IPS-18c (cell line): ENCODE measurements around the gene PTPRN2.
"Not testable (repeated sequence)": the region's sequence is repeated elsewhere in the genome, so short reads cannot be mapped to it uniquely, and the experiment has no call there.

Source experiments
- H3K4me3 ChIP-seq: 2 replicates; pipeline ENCODE4 v1.7.0; 2013; ENCODE audit warnings: low read depth, mild to moderate bottlenecking, low read length, moderate library complexity; ENCODE audit not compliant: insufficient read depth
- H3K9me3 ChIP-seq: one replicate; pipeline ENCODE4 v1.6.1; 2013; ENCODE audit warnings: mild to moderate bottlenecking, low read length, moderate library complexity; ENCODE audit not compliant: control insufficient read depth, insufficient read depth

The PTPRN2 gene

DNA sequence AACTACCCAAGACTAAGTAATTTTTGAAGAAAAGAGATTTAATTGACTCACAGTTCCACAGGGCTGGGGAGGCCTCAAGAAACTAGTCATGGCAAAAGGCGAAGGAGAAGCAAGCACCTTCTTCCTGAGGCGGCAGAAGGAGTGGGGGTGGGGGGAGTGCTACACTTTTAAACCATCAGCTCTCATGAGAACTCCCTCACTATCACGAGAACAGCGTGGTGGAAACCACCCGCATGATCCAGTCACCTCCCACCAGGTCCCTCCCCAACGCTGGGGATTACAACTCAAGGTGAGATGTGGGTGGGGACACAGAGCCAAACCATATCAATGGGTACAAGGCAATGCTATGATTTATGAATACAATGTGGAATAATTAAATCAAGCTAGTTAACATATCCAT, 241.9 kb downstream of the PTPRN2 start:
- H3K4me3 ChIP-seq = no peak overlapping the region; the same call in 1 of the 2 replicates
- H3K9me3 ChIP-seq = peaks cover 37% of the 10 kb centered on the region

DNA sequence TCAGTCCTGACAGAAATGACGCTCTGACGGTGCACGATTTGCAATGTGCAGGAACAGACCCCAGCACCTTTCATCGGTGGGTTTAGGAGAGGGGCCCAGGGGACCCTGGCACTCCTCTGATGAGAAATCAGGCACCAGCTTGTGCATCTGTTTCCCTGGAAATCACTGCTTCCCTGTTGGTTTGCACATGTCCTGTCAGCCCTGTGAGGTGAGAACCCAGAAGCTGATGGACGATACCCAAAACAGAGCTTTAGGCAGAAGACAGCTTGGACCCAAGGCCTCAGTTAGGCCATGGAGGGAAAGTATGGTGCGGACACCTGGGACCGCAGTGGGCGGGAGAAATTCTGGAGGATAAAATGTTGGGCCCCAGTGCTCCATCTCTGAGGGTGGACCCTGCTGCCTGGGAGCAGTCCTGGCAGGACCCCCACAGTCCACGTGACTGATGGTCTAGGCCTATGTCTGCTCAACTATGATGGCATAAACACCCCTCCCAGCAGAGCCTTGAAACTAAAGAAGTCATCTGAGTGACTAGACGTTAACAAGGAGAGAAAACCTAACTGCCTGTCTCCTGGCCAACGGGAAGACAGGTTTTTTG, 242.8 kb downstream of the PTPRN2 start:
- Histone ChIP-seq H3K4me3 (no peak overlapping the region), H3K9me3 (peaks cover 32% of the 10 kb centered on the region)

DNA sequence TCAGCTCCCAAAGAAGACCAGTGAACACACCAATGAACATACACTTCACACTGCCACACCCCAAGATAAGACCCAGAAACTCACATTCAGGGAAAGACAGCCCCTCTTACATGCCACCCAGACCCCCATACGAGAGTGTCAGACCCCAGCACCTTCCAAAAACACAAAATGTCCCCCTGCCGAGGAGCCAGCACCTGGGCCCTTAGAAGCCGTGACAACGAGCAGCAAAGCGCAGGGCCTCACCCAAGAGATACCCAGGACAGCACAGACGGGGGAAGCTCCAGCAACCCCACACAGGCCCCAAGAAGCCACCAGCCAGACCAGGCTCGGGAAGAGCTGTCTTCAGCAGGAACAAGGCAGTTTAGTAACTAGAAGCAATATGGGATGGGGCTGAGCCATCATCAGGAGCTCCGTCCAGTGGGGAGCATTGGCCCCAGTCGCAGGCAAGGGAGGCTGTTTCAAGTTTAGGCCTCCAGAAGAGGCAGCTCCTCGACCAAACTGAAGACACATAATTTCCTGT, 243.6 kb downstream of the PTPRN2 start:
- peak overlapping the region; percentile 31; the same call in 1 of the 2 replicates for H3K4me3 ChIP-seq
- H3K9me3 ChIP-seq = peaks cover 29% of the 10 kb centered on the region

DNA sequence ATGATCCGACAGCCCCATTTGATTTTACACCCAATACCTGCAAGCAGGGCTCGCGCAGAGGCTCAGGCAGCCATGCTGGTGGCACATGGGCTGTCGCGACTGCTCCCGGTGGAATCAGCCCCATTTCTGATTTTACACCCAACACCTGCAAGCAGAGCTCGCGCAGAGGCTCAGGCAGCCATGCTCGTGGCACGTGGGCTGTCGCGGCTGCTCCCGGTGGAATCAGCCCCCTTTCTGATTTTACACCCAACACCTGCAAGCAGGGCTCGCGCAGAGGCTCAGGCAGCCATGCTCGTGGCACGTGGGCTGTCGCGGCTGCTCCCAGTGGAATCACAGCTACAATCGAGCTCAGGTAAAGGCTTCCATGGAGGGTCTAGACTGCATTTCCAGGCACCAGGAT, 244.1 kb downstream of the PTPRN2 start:
- Histone ChIP-seq H3K9me3 (peaks cover 29% of the 10 kb centered on the region), H3K4me3 (peak overlapping the region; percentile 31; the same call in 1 of the 2 replicates)

DNA sequence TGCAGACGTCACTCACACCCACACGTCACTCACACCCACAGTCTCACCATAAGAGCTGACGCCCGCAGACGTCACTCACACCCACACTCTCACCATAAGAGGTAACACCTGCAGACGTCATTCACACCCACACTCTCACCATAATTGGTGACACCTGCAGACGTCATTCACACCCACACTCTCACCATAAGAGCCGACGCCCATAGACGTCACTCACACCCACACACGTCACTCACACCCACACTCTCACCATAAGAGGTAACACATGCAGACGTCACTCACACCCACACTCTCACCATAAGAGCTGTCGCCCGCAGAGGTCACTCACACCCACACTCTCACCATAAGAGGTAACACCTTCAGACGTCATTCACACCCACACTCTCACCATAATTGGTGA, 246.5 kb downstream of the PTPRN2 start:
- H3K9me3 ChIP-seq = peaks cover 22% of the 10 kb centered on the region
- not testable (repeated sequence) for H3K4me3 ChIP-seq

DNA sequence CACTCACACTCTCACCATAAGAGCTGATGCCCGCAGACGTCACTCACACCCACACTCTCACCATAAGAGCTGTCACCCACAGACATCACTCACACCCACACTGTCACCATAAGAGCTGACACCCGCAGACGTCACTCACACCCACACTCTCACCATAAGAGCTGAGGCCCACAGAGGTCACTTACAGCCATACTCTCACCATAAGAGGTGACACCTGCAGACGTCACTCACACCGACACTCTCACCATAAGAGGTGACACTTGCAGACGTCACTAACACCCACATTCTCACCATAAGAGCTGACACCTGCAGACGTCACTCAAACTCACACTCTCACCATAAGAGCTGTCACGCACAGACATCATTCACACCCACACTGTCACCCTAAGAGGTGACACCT, 250.7 kb downstream of the PTPRN2 start:
- H3K9me3 ChIP-seq, H3K4me3 ChIP-seq: not testable (repeated sequence)

DNA sequence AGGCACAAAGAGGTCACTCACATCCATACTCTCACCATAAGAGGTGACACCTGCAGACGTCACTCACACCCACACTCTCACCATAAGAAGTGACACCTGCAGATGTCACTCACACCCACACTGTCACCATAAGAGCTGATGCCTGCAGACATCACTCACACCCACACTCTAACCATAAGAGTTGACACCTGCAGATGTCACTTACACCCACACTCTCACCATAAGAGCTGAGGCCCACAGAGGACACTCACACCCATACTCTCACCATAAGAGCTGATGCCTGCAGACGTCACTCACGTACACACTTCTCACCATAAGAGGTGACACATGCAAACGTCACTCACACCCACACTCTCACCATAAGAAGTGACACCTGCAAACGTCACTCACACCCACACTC, 255.1 kb downstream of the PTPRN2 start:
- peaks cover 28% of the 10 kb centered on the region for H3K9me3 ChIP-seq
- H3K4me3 ChIP-seq = not testable (repeated sequence)

DNA sequence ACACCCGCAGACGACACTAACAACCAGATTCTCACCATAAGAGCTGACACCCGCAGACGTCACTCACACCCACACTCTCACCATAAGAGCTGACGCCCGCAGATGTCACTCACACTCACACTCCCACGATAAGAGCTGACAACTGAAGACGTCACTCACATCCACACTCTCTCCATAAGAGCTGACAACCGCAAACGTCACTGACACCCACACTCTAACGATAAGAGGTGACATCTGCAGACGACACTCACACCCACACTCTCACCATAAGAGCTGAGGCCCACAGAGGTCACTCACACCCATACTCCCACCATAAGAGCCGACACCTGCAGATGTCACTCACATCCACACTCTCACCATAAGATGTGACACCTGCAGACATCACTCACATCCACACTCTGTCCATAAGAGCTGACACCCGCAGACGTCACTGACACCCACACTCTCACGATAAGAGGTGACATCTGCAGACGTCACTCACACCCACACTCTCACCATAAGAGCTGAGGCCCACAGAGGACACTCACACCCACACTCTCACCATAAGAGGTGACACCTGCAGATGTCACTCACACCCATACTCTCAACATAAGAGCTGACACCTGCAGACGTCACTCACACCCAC, 255.7 kb downstream of the PTPRN2 start:
- not testable (repeated sequence) for H3K4me3 ChIP-seq
- H3K9me3 ChIP-seq = peaks cover 34% of the 10 kb centered on the region

DNA sequence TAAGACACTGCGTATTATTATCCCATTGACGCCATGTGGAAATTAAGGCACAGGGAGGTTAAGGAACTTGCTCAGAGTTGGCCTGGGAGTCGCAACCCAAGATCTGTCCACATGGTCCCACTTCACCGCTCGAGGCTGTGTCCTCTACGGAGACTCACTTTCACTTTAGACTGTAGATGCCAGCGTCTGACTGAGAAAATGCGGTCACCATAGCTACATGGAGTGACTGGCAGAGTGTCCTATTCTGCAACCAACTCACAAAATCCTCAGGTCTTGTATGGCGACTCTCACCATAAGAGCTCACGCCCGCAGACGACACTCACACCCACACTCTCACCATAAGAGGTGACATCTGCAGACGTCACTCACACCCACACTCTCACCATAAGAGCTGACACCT, 257.9 kb downstream of the PTPRN2 start:
- Histone ChIP-seq H3K9me3 (peaks cover 50% of the 10 kb centered on the region), H3K4me3 (no peak overlapping the region; the same call in 1 of the 2 replicates)

DNA sequence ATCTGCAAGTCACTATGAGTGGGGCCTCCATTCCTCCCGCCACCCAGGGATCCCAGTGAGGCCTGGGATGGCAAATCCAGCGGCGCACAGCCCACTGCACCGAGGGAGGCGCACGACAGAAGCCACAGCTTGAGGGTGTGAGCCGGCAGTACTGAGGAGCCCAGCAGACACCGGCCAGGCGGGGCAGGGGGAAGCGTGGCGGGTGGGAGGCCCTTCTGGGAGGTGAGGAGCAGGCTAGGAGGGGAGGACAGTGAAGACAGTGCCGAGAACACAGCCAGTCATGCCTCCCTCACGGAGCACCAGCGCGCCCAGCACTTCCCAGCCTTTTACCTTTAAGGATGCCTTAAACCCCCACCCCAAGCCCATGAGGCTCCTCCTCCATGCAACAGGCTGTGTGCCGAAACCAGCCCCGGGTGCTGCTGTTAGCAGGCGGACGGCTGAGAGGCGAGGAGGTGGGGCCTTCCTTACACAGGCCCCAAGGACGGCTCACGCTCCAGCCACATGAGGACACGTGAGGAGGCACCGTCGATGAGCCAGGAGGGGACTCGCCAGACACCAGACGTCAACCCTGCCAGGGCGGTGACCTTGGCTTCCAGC, 258.5 kb downstream of the PTPRN2 start:
- peaks cover 53% of the 10 kb centered on the region for H3K9me3 ChIP-seq
- H3K4me3 ChIP-seq = no peak overlapping the region

DNA sequence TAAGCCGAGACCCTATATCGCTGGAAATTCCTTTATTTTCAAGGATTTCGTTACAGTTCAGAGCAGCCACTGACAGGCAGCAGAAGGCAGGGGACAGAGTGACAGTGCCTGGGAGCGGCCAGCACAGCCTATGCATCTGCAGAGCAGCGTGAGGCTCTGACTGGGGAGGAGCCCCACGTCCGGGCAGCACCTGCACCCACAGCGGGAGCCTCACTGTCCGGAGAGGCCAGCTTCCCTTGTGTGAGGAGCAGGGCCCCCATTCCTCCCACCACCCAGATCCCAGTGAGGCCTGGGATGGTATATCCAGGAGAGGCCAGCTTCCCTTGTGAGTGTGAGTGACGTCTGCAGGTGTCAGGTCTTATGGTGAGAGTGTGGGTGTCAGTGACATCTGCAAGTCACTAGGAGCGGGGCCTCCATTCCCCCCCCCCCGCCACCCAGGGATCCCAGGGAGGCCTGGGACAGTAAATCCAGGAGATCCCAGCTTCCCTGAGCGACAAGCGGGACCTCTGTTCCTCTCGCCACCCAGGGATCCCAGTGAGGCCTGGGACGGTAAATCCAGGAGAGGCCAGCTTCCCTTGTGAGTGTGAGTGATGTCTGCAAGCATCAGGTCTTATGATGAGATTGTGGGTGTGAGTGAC, 259.1 kb downstream of the PTPRN2 start:
- H3K4me3 ChIP-seq = no peak overlapping the region
- H3K9me3 ChIP-seq = peaks cover 53% of the 10 kb centered on the region

DNA sequence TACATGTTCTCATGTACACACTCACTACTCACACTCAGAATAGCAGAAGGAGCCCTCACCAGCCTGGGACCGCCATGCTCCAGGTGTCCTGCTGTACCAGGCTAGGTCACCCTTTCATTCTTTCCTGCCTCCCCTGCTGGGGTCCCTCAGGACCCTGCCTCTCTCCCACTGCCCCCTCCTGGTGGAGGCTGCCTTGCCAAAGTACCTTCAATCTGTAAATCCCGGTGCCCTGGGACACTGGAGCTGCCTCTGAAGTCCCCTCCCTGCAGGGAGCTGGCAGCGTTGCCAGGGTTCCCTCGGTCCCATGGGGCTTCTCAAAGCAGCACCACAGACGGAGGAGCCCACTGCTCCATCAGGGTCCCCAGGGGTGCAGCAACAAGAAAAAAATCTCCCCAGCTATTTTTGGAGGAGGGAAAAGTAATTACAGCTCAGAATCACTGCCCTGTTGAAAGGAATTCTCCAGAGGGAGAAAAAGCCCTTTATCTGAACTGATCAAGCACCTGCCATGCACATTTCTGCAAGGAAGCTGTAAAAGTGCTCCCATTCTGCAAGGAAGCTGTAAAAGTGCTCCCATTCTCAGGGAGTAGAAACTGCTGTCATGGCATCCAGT, 259.9 kb downstream of the PTPRN2 start:
- Histone ChIP-seq H3K9me3 (peaks cover 56% of the 10 kb centered on the region), H3K4me3 (no peak overlapping the region)

DNA sequence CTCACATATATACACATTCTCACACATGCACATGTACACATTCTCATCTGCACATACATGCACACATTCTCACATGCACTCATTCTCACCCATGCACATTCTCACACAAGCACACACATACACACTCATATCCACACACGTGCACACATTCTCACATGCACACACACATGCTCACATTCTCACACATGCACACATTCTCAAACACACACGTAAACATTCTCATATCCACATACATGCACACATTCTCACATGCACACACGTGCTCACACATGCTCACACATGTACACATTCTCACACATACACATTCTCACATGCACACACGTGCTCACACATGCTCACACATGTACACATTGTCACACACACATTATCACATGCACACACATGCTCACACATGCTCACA, 260.6 kb downstream of the PTPRN2 start:
- Histone ChIP-seq H3K9me3 (peaks cover 56% of the 10 kb centered on the region), H3K4me3 (0 out of 2 replicates have a peak overlapping the region, but pooled peaks have one; percentile 1)

DNA sequence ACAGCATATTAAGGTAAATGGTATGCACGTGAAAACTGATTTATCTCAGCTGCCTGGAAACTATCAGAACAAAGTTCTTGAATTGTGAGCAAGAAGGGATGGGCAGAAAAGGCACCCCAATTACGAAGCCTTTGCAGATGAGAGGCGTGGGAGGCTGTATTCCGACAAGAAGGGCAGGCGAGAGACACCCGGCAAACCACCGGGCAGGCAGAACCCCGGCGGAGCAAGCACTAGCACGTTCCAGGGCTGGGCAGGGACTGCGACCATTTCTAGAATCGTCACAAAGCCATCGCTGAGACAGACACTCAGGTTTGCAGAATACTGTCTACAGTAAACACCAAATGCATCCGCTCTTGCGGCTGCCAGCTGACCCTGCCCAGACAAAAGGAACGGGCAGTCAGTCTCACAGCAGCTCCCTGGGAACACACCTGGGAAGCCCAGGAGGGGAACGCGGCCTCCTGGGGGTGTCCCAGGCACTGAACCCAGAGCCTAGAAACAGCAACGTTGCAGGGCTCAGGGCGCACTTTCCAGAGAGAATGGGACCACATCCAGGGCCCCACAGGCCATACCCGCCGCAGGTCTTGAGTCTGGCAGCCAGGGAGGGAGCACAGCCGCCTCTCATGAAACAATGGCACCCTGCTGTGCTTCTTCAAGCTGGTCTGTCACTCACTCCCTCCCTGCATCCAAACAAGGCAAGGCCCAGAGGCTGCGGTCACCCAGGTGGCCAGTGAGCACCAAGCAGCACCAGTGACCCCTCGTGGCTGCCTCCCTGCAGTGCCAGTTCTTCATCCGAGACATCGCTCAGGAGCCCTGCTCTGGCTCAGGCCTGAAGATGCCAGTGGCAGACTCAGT, 261.9 kb downstream of the PTPRN2 start:
- Histone ChIP-seq H3K9me3 (peaks cover 62% of the 10 kb centered on the region), H3K4me3 (peak overlapping the region; percentile 1; the same call in 1 of the 2 replicates)

DNA sequence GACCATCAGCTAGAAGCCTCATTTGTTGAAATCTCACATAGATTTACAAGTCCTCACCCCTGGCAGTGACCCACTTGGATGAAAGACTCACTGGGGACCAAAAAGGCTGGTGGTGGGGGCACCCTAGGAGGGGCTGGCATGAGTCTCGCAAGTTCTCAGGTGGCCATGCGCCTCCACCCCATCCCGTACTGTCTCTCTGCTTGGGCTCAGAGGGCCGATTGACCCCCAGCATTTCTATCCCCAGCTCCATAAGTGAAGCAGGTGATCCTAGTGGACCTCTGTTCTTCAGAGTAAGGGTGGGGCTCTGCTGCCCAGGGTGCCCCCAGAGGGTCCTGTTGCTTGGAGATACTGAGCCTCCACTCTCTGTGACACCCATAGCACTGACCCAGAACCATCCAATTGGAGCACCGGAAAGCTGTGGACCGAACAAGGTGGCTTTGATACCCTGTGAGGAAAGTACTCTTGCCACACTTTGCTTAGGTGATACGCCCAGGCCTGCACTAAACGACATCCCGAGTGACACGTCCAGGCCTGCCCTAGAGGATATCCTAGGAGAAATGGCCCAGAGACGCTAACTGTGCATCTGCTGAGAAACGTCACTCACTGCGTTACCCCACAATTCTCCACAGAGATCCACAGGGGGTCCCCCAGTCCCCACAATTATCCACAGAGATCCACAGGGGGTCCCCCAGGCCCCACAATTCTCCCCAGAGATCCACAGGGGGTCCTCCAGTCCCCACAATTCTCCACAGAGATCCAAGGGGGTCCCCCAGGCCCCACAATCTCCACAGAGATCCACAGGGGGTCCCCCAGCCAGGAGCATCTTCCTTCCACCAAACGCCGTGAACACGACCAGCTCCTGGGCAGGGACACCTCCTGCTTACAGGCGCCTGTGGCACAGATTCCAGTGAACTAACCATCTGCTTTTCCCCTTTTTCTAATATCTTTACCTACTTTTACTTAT, 262.9 kb downstream of the PTPRN2 start:
- Histone ChIP-seq H3K4me3 (peak overlapping the region; percentile 20; the same call in 1 of the 2 replicates), H3K9me3 (peaks cover 69% of the 10 kb centered on the region)
